Neural progenitor cell (in vitro differentiated cells): ENCODE results near the gene UCHL5. TPM values are rescaled to one million over a fixed set of nuclear protein-coding genes. Genes with fewer than 3 reads are reported as not detected.

Experiments
- DNase-seq: peaks from one replicate; pipeline ENCODE4 v3.0.0-alpha.2; 2016; ENCODE audit warnings: low spot score
- H2AFZ ChIP-seq: fragments of 200-600 bp; sonication (generic); replicated peaks from 2 replicates; pipeline ENCODE4 v1.6.1; 2016; ENCODE audit warnings: antibody characterized with exemption
- H3F3A ChIP-seq: fragments of 200-600 bp; sonication (generic); 2 replicates; pipeline ENCODE4 v1.6.1; 2016; ENCODE audit warnings: antibody characterized with exemption, low read depth
- H3K27ac ChIP-seq: fragments of 200-600 bp; sonication (generic); 2 replicates; pipeline ENCODE4 v1.5.1; 2016; ENCODE audit warnings: mild to moderate bottlenecking
- H3K27me3 ChIP-seq: fragments of 200-600 bp; sonication (generic); 2 replicates; pipeline ENCODE4 v1.6.1; 2016; ENCODE audit warnings: mild to moderate bottlenecking, moderate library complexity
- H3K36me3 ChIP-seq: fragments of 200-600 bp; sonication (generic); 2 replicates; pipeline ENCODE4 v1.5.1; 2016
- H3K4me1 ChIP-seq: fragments of 200-600 bp; sonication (generic); 2 replicates; pipeline ENCODE4 v1.6.1; 2016; ENCODE audit warnings: mixed run types
- H3K4me2 ChIP-seq: fragments of 200-600 bp; sonication (generic); 2 replicates; pipeline ENCODE4 v1.6.1; 2016
- H3K4me3 ChIP-seq: fragments of 200-600 bp; sonication (generic); 2 replicates; pipeline ENCODE4 v1.5.1; 2016
- H3K79me2 ChIP-seq: fragments of 200-600 bp; sonication (generic); 2 replicates; pipeline ENCODE4 v1.6.1; 2016; ENCODE audit warnings: low read depth
- H3K9ac ChIP-seq: fragments of 200-600 bp; sonication (generic); 2 replicates; pipeline ENCODE4 v1.6.1; 2016
- H3K9me3 ChIP-seq: fragments of 200-600 bp; sonication (generic); 2 replicates; pipeline ENCODE4 v1.5.1; 2016; ENCODE audit warnings: low read depth
- H4K20me1 ChIP-seq: fragments of 200-600 bp; sonication (generic); 2 replicates; pipeline ENCODE4 v1.6.1; 2016; ENCODE audit warnings: low read depth
- H3K27ac Mint-ChIP-seq: 3 replicates; pipeline ENCODE4 v1.8.0; 2021; ENCODE audit warnings: mixed read lengths
- H3K27me3 Mint-ChIP-seq: 2 replicates; pipeline ENCODE4 v1.8.0; 2022; ENCODE audit warnings: low read depth, mild to moderate bottlenecking, inconsistent platforms, moderate library complexity, mixed read lengths; ENCODE audit not compliant: insufficient read depth
- H3K36me3 Mint-ChIP-seq: 3 replicates; pipeline ENCODE4 v1.8.0; 2021; ENCODE audit warnings: mixed read lengths
- H3K4me1 Mint-ChIP-seq: 3 replicates; pipeline ENCODE4 v1.8.0; 2021; ENCODE audit warnings: mixed read lengths
- H3K4me3 Mint-ChIP-seq: 3 replicates; pipeline ENCODE4 v1.8.0; 2021; ENCODE audit warnings: mild to moderate bottlenecking, moderate library complexity, mixed read lengths
- H3K9me3 Mint-ChIP-seq: 3 replicates; pipeline ENCODE4 v1.8.0; 2020; ENCODE audit warnings: mixed read lengths
- EZH2 ChIP-seq: fragments of 200-600 bp; sonication (generic); IDR thresholded peaks from 2 replicates; pipeline ENCODE4 v1.6.1; 2017; ENCODE audit warnings: antibody characterized with exemption, mild to moderate bottlenecking, moderate library complexity
- EZH2phosphoT487 ChIP-seq: fragments of 200-600 bp; sonication (generic); IDR thresholded peaks from 2 replicates; pipeline ENCODE4 v1.6.1; 2017; ENCODE audit warnings: antibody characterized with exemption
- total RNA-seq: library from RNA; depleted of rRNA; stranded (reverse); fragments of >200 nt; gene quantifications from 2 replicates; pipeline ENCODE4 v1.2.3, GENCODE V29; 2015; ENCODE audit warnings: low replicate concordance
- TF ChIP-seq, protein P1 (sequence below): fragments of 200-600 bp; sonication (generic); IDR thresholded peaks from 2 replicates; pipeline ENCODE4 v1.5.1; 2017; ENCODE audit warnings: antibody characterized with exemption, mild to moderate bottlenecking

UCHL5 gene
- total RNA-seq, 1 donor from 2014 or later = 49.4 TPM

DNA sequence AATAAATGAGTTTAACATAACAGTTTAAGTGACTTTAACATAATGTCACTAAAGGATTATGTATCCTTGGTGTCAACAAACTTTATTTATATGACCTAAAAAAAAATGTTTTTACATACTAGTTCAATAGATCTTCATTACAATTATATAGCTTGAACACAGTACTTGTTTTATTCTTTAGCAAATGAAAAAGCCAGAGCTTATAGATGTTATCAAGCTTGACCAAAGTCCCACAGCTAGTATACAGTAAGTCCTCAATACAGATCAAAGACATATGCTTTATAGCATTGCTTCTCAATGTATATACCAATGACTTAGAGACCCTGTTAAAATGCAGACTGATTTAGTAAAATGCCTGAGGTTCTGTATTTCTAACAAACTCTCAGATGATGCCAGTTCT lies 42.4 kb downstream of the UCHL5 start:
- Histone ChIP-seq H3K36me3 (no peaks in the 10 kb centered on the region), H2AFZ (no peak overlapping the region), H3K4me3 (no peak overlapping the region), H3K4me2 (no peak overlapping the region), H3K27me3 (no peaks in the 10 kb centered on the region), H3K4me1 (no peaks in the 10 kb centered on the region), H4K20me1 (no peaks in the 10 kb centered on the region), H3F3A (no peaks in the 10 kb centered on the region), H3K9me3 (no peaks in the 10 kb centered on the region), H3K27ac (no peak overlapping the region), H3K9ac (no peak overlapping the region), H3K79me2 (no peaks in the 10 kb centered on the region)
- Mint-ChIP-seq H3K27me3 (no peaks in the 10 kb centered on the region), H3K4me1 (no peaks in the 10 kb centered on the region), H3K36me3 (no peaks in the 10 kb centered on the region), H3K4me3 (no peak overlapping the region), H3K9me3 (no peaks in the 10 kb centered on the region), H3K27ac (no peak overlapping the region)
- DNase-seq = no peak
- TF ChIP-seq, protein P1, sequence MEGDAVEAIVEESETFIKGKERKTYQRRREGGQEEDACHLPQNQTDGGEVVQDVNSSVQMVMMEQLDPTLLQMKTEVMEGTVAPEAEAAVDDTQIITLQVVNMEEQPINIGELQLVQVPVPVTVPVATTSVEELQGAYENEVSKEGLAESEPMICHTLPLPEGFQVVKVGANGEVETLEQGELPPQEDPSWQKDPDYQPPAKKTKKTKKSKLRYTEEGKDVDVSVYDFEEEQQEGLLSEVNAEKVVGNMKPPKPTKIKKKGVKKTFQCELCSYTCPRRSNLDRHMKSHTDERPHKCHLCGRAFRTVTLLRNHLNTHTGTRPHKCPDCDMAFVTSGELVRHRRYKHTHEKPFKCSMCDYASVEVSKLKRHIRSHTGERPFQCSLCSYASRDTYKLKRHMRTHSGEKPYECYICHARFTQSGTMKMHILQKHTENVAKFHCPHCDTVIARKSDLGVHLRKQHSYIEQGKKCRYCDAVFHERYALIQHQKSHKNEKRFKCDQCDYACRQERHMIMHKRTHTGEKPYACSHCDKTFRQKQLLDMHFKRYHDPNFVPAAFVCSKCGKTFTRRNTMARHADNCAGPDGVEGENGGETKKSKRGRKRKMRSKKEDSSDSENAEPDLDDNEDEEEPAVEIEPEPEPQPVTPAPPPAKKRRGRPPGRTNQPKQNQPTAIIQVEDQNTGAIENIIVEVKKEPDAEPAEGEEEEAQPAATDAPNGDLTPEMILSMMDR = no peak
- no peak for TF ChIP-seq EZH2phosphoT487
- TF ChIP-seq EZH2 = no peak

DNA sequence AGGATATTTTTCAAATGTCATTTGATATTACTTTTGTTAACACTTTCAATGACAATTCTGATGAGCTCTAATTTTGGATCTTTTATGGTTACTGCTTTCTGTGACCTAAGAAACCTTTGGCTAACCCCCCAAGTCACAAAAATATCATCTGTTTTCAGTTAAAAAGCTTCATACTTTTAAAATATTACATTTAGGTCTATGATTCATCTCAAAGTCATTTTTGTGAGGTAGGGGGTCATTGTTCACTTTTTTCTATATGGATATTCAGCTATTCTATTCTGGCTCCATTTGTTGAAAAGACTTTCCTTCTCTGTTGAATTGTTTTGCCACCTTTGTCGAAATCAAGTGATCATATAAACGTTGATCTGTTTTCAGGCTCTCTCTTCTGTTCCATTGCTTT lies 44.8 kb downstream of the UCHL5 start:
- no peak overlapping the region for H3K9ac ChIP-seq
- no peak overlapping the region for H3K4me2 ChIP-seq

DNA sequence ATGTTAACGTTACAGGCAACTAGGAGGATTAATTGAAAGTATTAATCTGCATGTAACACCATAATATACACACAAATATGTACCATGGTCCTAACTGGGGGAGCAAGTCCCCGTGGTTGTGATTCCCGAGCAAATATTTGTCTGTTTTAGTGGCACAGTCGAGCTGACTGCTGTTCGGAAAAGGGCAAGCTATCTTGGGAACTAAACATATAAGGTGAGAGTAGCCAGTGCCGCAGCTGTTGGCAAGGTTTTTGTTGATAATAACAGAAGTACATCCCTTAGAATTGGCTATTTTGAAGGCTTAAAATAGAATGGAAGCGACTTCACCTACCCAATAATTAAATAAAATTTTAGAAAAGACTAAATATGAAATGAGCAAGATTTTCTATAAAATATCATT lies 45.5 kb downstream of the UCHL5 start:
- DNase-seq = no peak
- Histone ChIP-seq H3K27ac (no peak overlapping the region), H3F3A (no peaks in the 10 kb centered on the region), H2AFZ (no peak overlapping the region), H3K4me3 (no peak overlapping the region), H3K9ac (no peak overlapping the region), H4K20me1 (no peaks in the 10 kb centered on the region), H3K36me3 (no peaks in the 10 kb centered on the region), H3K4me1 (no peaks in the 10 kb centered on the region), H3K79me2 (no peaks in the 10 kb centered on the region), H3K9me3 (no peaks in the 10 kb centered on the region), H3K27me3 (no peaks in the 10 kb centered on the region), H3K4me2 (no peak overlapping the region)
- Mint-ChIP-seq H3K27me3 (peaks cover 2% of the 10 kb centered on the region), H3K36me3 (no peaks in the 10 kb centered on the region), H3K4me1 (no peaks in the 10 kb centered on the region), H3K27ac (no peak overlapping the region), H3K9me3 (no peaks in the 10 kb centered on the region), H3K4me3 (no peak overlapping the region)
- no peak for TF ChIP-seq EZH2phosphoT487
- TF ChIP-seq, protein P1 = no peak
- no peak for TF ChIP-seq EZH2

More for the DNA sequence above, 44.8 kb downstream of the UCHL5 start:
- no peak overlapping the region for H3K27ac Mint-ChIP-seq
- no peak overlapping the region for H3K4me3 ChIP-seq
- no peaks in the 10 kb centered on the region for H3K4me1 ChIP-seq
- H3F3A ChIP-seq = no peaks in the 10 kb centered on the region
- H3K36me3 Mint-ChIP-seq = no peaks in the 10 kb centered on the region
- H3K36me3 ChIP-seq = no peaks in the 10 kb centered on the region
- no peaks in the 10 kb centered on the region for H3K4me1 Mint-ChIP-seq
- H3K27me3 ChIP-seq = no peaks in the 10 kb centered on the region
- no peak overlapping the region for H2AFZ ChIP-seq
- H4K20me1 ChIP-seq = no peaks in the 10 kb centered on the region
- TF ChIP-seq, protein P1 = no peak
- TF ChIP-seq EZH2 = no peak
- no peak for DNase-seq
- no peak overlapping the region for H3K4me3 Mint-ChIP-seq
- no peaks in the 10 kb centered on the region for H3K79me2 ChIP-seq
- H3K9me3 Mint-ChIP-seq = no peaks in the 10 kb centered on the region
- no peaks in the 10 kb centered on the region for H3K9me3 ChIP-seq
- no peaks in the 10 kb centered on the region for H3K27me3 Mint-ChIP-seq
- H3K27ac ChIP-seq = no peak overlapping the region
